K562 (cell line): Measurements from ENCODE around the gene NIN. TPM values are rescaled to one million over a fixed set of nuclear protein-coding genes. Genes with fewer than 3 reads are reported as not detected.

Source experiments
- MAFF ChIP-seq: IDR thresholded peaks from 2 replicates; pipeline ENCODE4 v1.6.1; 2012; ENCODE audit warnings: low read length, improper control_type of control experiment
- MCM2 ChIP-seq: fragments of 450-650 bp; IDR thresholded peaks from 2 replicates; pipeline ENCODE4 v1.6.1; 2017; ENCODE audit warnings: low read depth, mild to moderate bottlenecking
- NFE2L1 ChIP-seq: fragments of 450-650 bp; IDR thresholded peaks from 2 replicates; pipeline ENCODE4 v1.6.1; 2016; ENCODE audit warnings: missing genetic modification characterization, low read depth, mild to moderate bottlenecking, missing compliant biosample characterization, moderate library complexity, borderline replicate concordance
- SREBF1 ChIP-seq: fragments of 150-350 bp; IDR thresholded peaks from 2 replicates; pipeline ENCODE4 v1.6.1; 2014; ENCODE audit warnings: antibody characterized with exemption, low read depth, low read length, borderline replicate concordance
- ZNF699 ChIP-seq: fragments of 250-450 bp; sonication (Bioruptor Pico); IDR thresholded peaks from 2 replicates; pipeline ENCODE4 v1.8.0; 2021; ENCODE audit warnings: mild to moderate bottlenecking, moderate library complexity; ENCODE audit not compliant: insufficient replicate concordance
- polyA plus RNA-seq, 8 experiments: library from polyadenylated mRNA; depleted of rRNA in 4 of 8; stranded (reverse) in 5 of 8; unstranded in 3 of 8; fragments of >200 nt; fragmentation: Nextera tagmentation in 2 of 8; fragmentation: Illumina TruSeq in 1 of 8; extraction: Ambion mirVana in 2 of 8; extraction: Trizol in 1 of 8; gene quantifications; 2 replicates each; pipeline versions ENCODE4 v1.2.1 to v1.2.3, GENCODE V29; 2011 to 2014; ENCODE audit warnings: inconsistent platforms in 1 of 8, missing spikeins in 1 of 8
- total RNA-seq, 7 experiments: library from RNA; depleted of rRNA in 6 of 7; stranded (reverse); fragments of >200 nt in 6 of 7; fragmentation: Illumina TruSeq in 2 of 7; extraction: Trizol in 2 of 7; gene quantifications; 2 replicates each; pipeline versions ENCODE4 v1.2.1 to v1.2.3, GENCODE V29; 2011 to 2021; ENCODE audit warnings: low replicate concordance in 1 of 7
- TF ChIP-seq, protein P1 (sequence below), 2 experiments: fragments of 450-650 bp in 1 of 2; sonication (generic) in 1 of 2; formaldehyde crosslinking in 1 of 2; IDR thresholded peaks in 1 of 2; conservative IDR thresholded peaks in 1 of 2; 2 replicates each; pipeline versions ENCODE4 v1.6.1 to v1.8.1; 2016 to 2023; ENCODE audit warnings: mild to moderate bottlenecking in 2 of 2, moderate library complexity in 2 of 2, inconsistent platforms in 1 of 2, missing genetic modification reagents in 1 of 2
- TF ChIP-seq, protein P2 (sequence below), 2 experiments: fragments of 450-650 bp; IDR thresholded peaks; 2 replicates each; pipeline ENCODE4 v1.6.1; 2018; ENCODE audit warnings: mild to moderate bottlenecking in 2 of 2, low read depth in 1 of 2; ENCODE audit not compliant: partially characterized antibody in 2 of 2
- TF ChIP-seq, protein P3 (sequence below): conservative IDR thresholded peaks from 2 replicates; pipeline ENCODE4 v1.6.1; 2011; ENCODE audit warnings: low read depth, mild to moderate bottlenecking, low read length; ENCODE audit not compliant: control insufficient read depth
- TF ChIP-seq, protein P4 (sequence below), 3 experiments: IDR thresholded peaks in 2 of 3; conservative IDR thresholded peaks in 1 of 3; 2 replicates each; pipeline ENCODE4 v1.5.1; 2011 to 2012; ENCODE audit warnings: low read length in 3 of 3, mild to moderate bottlenecking in 3 of 3, control low read depth in 2 of 3, improper control_type of control experiment in 1 of 3, inconsistent platforms in 1 of 3, low read depth in 1 of 3, mixed read lengths in 1 of 3, moderate library complexity in 1 of 3; ENCODE audit not compliant: insufficient read depth in 2 of 3
- TF ChIP-seq, protein P5 (sequence below), 2 experiments: fragments of 200-800 bp in 1 of 2; sonication (Bioruptor generic) in 1 of 2; sonication (generic) in 1 of 2; formaldehyde crosslinking in 1 of 2; IDR thresholded peaks in 1 of 2; conservative IDR thresholded peaks in 1 of 2; 2 replicates each; pipeline versions ENCODE4 v1.5.0 to v1.6.1; 2016 to 2020; ENCODE audit warnings: missing compliant biosample characterization in 1 of 2, missing genetic modification characterization in 1 of 2, missing genetic modification reagents in 1 of 2

The NIN gene
- total and polyA plus RNA-seq, 9 of the 15 experiments (the other 6 are each of a cell fraction or from before 2014, with no cell fraction given) = 0.84 to 8.4 (median 5.0) TPM

DNA sequence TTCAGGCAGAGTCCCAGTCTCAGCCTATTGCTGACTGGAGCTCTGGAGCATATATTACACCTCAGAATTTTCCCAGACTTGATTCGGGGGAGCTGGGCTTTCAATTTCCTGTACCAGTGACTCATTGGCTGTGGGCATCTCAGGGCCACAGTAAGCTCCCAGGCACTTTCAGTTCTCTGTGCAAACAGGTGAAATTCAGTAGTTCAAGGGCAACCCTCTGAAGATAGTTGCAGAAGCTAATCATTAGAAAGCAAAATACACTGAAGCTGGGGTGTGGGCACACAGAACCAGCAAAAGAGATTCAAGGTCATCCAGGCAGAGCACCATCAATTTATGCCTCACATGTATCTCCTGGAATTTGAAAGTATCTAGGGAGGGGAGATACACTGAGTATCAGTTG is 8.1 kb upstream of the NIN start (continued):
- TF ChIP-seq, protein P1, sequence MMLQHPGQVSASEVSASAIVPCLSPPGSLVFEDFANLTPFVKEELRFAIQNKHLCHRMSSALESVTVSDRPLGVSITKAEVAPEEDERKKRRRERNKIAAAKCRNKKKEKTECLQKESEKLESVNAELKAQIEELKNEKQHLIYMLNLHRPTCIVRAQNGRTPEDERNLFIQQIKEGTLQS (IDR thresholded peaks at IDR 0.05) = no peak
- TF ChIP-seq, protein P1 (CRISPR knock-in tag; conservative IDR thresholded peaks at IDR 0.05) = no peak
- TF ChIP-seq, protein P2, sequence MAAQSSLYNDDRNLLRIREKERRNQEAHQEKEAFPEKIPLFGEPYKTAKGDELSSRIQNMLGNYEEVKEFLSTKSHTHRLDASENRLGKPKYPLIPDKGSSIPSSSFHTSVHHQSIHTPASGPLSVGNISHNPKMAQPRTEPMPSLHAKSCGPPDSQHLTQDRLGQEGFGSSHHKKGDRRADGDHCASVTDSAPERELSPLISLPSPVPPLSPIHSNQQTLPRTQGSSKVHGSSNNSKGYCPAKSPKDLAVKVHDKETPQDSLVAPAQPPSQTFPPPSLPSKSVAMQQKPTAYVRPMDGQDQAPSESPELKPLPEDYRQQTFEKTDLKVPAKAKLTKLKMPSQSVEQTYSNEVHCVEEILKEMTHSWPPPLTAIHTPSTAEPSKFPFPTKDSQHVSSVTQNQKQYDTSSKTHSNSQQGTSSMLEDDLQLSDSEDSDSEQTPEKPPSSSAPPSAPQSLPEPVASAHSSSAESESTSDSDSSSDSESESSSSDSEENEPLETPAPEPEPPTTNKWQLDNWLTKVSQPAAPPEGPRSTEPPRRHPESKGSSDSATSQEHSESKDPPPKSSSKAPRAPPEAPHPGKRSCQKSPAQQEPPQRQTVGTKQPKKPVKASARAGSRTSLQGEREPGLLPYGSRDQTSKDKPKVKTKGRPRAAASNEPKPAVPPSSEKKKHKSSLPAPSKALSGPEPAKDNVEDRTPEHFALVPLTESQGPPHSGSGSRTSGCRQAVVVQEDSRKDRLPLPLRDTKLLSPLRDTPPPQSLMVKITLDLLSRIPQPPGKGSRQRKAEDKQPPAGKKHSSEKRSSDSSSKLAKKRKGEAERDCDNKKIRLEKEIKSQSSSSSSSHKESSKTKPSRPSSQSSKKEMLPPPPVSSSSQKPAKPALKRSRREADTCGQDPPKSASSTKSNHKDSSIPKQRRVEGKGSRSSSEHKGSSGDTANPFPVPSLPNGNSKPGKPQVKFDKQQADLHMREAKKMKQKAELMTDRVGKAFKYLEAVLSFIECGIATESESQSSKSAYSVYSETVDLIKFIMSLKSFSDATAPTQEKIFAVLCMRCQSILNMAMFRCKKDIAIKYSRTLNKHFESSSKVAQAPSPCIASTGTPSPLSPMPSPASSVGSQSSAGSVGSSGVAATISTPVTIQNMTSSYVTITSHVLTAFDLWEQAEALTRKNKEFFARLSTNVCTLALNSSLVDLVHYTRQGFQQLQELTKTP (IDR thresholded peaks at IDR 0.05; ENCODE audit: low read depth in 1 of 2, partially characterized antibody in 2 of 2) = no peak
- TF ChIP-seq, protein P3, sequence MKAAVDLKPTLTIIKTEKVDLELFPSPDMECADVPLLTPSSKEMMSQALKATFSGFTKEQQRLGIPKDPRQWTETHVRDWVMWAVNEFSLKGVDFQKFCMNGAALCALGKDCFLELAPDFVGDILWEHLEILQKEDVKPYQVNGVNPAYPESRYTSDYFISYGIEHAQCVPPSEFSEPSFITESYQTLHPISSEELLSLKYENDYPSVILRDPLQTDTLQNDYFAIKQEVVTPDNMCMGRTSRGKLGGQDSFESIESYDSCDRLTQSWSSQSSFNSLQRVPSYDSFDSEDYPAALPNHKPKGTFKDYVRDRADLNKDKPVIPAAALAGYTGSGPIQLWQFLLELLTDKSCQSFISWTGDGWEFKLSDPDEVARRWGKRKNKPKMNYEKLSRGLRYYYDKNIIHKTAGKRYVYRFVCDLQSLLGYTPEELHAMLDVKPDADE = no peak
- TF ChIP-seq MAFF (no peak), ZNF699 (no peak), SREBF1 (no peak), MCM2 (no peak), NFE2L1 (no peak)
- TF ChIP-seq, protein P4, sequence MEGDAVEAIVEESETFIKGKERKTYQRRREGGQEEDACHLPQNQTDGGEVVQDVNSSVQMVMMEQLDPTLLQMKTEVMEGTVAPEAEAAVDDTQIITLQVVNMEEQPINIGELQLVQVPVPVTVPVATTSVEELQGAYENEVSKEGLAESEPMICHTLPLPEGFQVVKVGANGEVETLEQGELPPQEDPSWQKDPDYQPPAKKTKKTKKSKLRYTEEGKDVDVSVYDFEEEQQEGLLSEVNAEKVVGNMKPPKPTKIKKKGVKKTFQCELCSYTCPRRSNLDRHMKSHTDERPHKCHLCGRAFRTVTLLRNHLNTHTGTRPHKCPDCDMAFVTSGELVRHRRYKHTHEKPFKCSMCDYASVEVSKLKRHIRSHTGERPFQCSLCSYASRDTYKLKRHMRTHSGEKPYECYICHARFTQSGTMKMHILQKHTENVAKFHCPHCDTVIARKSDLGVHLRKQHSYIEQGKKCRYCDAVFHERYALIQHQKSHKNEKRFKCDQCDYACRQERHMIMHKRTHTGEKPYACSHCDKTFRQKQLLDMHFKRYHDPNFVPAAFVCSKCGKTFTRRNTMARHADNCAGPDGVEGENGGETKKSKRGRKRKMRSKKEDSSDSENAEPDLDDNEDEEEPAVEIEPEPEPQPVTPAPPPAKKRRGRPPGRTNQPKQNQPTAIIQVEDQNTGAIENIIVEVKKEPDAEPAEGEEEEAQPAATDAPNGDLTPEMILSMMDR (IDR thresholded peaks at IDR 0.05 in 2 of 3, conservative IDR thresholded peaks at IDR 0.05 in 1 of 3; ENCODE audit: insufficient read depth in 2 of 3, low read depth in 1 of 3, low read length in 3 of 3) = no peak
- TF ChIP-seq, protein P5, sequence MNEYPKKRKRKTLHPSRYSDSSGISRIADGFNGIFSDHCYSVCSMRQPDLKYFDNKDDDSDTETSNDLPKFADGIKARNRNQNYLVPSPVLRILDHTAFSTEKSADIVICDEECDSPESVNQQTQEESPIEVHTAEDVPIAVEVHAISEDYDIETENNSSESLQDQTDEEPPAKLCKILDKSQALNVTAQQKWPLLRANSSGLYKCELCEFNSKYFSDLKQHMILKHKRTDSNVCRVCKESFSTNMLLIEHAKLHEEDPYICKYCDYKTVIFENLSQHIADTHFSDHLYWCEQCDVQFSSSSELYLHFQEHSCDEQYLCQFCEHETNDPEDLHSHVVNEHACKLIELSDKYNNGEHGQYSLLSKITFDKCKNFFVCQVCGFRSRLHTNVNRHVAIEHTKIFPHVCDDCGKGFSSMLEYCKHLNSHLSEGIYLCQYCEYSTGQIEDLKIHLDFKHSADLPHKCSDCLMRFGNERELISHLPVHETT (CRISPR knock-in tag; conservative IDR thresholded peaks at IDR 0.05 in 1 of 2, IDR thresholded peaks at IDR 0.05 in 1 of 2) = no peak
- TF ChIP-seq, all 486 proteins: peak for 0
